ENCODE measurements around the gene ISY1.

GRCh38 chr3:129207479-129207878, 46.6 kb upstream of the ISY1 start:
- no peak for TF ChIP-seq CTCF (conservative IDR thresholded peaks at IDR 0.05)
- TF ChIP-seq EZH2 (IDR thresholded peaks at IDR 0.05; ENCODE audit: low read depth) = no peak
